T-helper 2 cell treated with Interferon-gamma antibody and Interleukin-4, amounts not matched to agents 5 μg/mL and 100 μg/mL, for 36 hours (primary cell): Measurements from ENCODE around the gene KRTAP29-1.

ENCODE experiments used
- DNase-seq: peaks from one replicate; pipeline ENCODE4 v3.0.0; 2021; ENCODE audit warnings: low spot score
- H3K27ac Mint-ChIP-seq: one replicate; pipeline ENCODE4 v1.8.0; 2021; ENCODE audit warnings: mild to moderate bottlenecking, mixed read lengths
- H3K27me3 Mint-ChIP-seq: one replicate; pipeline ENCODE4 v1.8.0; 2021; ENCODE audit warnings: low read depth, mixed read lengths
- H3K36me3 Mint-ChIP-seq: one replicate; pipeline ENCODE4 v1.8.0; 2021; ENCODE audit warnings: low read depth, mixed read lengths
- H3K4me1 Mint-ChIP-seq: one replicate; pipeline ENCODE4 v1.8.0; 2021; ENCODE audit warnings: low read depth, mixed read lengths
- H3K4me3 Mint-ChIP-seq: one replicate; pipeline ENCODE4 v1.8.0; 2022; ENCODE audit warnings: mild to moderate bottlenecking, moderate library complexity, mixed read lengths
- H3K9me3 Mint-ChIP-seq: one replicate; pipeline ENCODE4 v1.8.0; 2021; ENCODE audit warnings: mixed read lengths

KRTAP29-1 gene

GRCh38 chr17:41322903-41323895 is 20.5 kb upstream of the KRTAP29-1 start:
- no peak overlapping the region for H3K4me3 Mint-ChIP-seq
- no peaks in the 10 kb centered on the region for H3K9me3 Mint-ChIP-seq
- H3K27me3 Mint-ChIP-seq: peaks cover 5% of the 10 kb centered on the region
- H3K4me1 Mint-ChIP-seq: no peaks in the 10 kb centered on the region
- H3K36me3 Mint-ChIP-seq: no peaks in the 10 kb centered on the region
- DNase-seq: no peak
- no peak overlapping the region for H3K27ac Mint-ChIP-seq

- H3K9me3 Mint-ChIP-seq: no peaks in the 10 kb centered on the region
- DNase-seq: no peak
- H3K36me3 Mint-ChIP-seq: no peaks in the 10 kb centered on the region
- no peak overlapping the region for H3K27ac Mint-ChIP-seq
- H3K4me1 Mint-ChIP-seq: no peaks in the 10 kb centered on the region
- peaks cover 7% of the 10 kb centered on the region for H3K27me3 Mint-ChIP-seq
- H3K4me3 Mint-ChIP-seq: no peak overlapping the region
Observed at GRCh38 chr17:41322094-41322902, 19.6 kb upstream of the KRTAP29-1 start.

GRCh38 chr17:41318231-41318630 is 15.6 kb upstream of the KRTAP29-1 start:
- DNase-seq: no peak
- Mint-ChIP-seq H3K36me3 (no peaks in the 10 kb centered on the region), H3K9me3 (no peaks in the 10 kb centered on the region), H3K4me3 (no peak overlapping the region), H3K27ac (no peak overlapping the region), H3K27me3 (peaks cover 10% of the 10 kb centered on the region), H3K4me1 (no peaks in the 10 kb centered on the region)

- H3K4me1 Mint-ChIP-seq: peaks cover 3% of the 10 kb centered on the region
- DNase-seq: no peak
- no peaks in the 10 kb centered on the region for H3K36me3 Mint-ChIP-seq
- no peak overlapping the region for H3K27ac Mint-ChIP-seq
- no peak overlapping the region for H3K4me3 Mint-ChIP-seq
- no peaks in the 10 kb centered on the region for H3K9me3 Mint-ChIP-seq
- H3K27me3 Mint-ChIP-seq: peaks cover 11% of the 10 kb centered on the region
Observed at GRCh38 chr17:41315814-41316445, 13.3 kb upstream of the KRTAP29-1 start.

- Mint-ChIP-seq H3K4me1 (peaks cover 4% of the 10 kb centered on the region), H3K9me3 (no peaks in the 10 kb centered on the region), H3K36me3 (no peaks in the 10 kb centered on the region), H3K4me3 (no peak within 1 kb of the TSS), H3K27me3 (peaks cover 11% of the 10 kb centered on the region), H3K27ac (no peak within 1 kb of the TSS)
- no peak for DNase-seq
Observed at GRCh38 chr17:41315204-41315794, 12.6 kb upstream of the KRTAP29-1 start, which contains the start of gene KRTAP17-1. Gene KRTAP17-1, minus strand, starts transcription at chr17:41315710. Its CDS starts 60 bp downstream, at chr17:41315650.

GRCh38 chr17:41311111-41311510 is 8.5 kb upstream of the KRTAP29-1 start:
- H3K4me1 Mint-ChIP-seq: peaks cover 27% of the 10 kb centered on the region
- no peak overlapping the region for H3K27ac Mint-ChIP-seq
- DNase-seq: no peak
- peaks cover 4% of the 10 kb centered on the region for H3K27me3 Mint-ChIP-seq
- no peak overlapping the region for H3K4me3 Mint-ChIP-seq
- no peaks in the 10 kb centered on the region for H3K9me3 Mint-ChIP-seq
- H3K36me3 Mint-ChIP-seq: no peaks in the 10 kb centered on the region

GRCh38 chr17:41308918-41309359 is 6.3 kb upstream of the KRTAP29-1 start, which contains the start of gene KRTAP16-1:
Gene KRTAP16-1, minus strand, starts transcription at chr17:41309309. Its CDS starts 56 bp downstream, at chr17:41309253.
- Mint-ChIP-seq H3K4me3 (peak within 1 kb of the TSS; percentile 55), H3K36me3 (no peaks in the 10 kb centered on the region), H3K9me3 (no peaks in the 10 kb centered on the region), H3K27ac (peak within 1 kb of the TSS; percentile 42), H3K27me3 (peaks cover 4% of the 10 kb centered on the region), H3K4me1 (peaks cover 27% of the 10 kb centered on the region)
- no peak for DNase-seq

GRCh38 chr17:41308251-41308917 is 5.7 kb upstream of the KRTAP29-1 start:
- Mint-ChIP-seq H3K9me3 (no peaks in the 10 kb centered on the region), H3K4me1 (peaks cover 27% of the 10 kb centered on the region), H3K4me3 (peak overlapping the region; percentile 55), H3K27ac (peak overlapping the region; percentile 42), H3K36me3 (no peaks in the 10 kb centered on the region), H3K27me3 (peaks cover 4% of the 10 kb centered on the region)
- no peak for DNase-seq

- H3K36me3 Mint-ChIP-seq: no peaks in the 10 kb centered on the region
- peaks cover 4% of the 10 kb centered on the region for H3K27me3 Mint-ChIP-seq
- peak overlapping the region; percentile 42 for H3K27ac Mint-ChIP-seq
- DNase-seq: no peak
- H3K9me3 Mint-ChIP-seq: no peaks in the 10 kb centered on the region
- no peak overlapping the region for H3K4me3 Mint-ChIP-seq
- peaks cover 27% of the 10 kb centered on the region for H3K4me1 Mint-ChIP-seq
Observed at GRCh38 chr17:41307647-41308046, 5.0 kb upstream of the KRTAP29-1 start.

GRCh38 chr17:41304091-41304490 is 1.4 kb upstream of the KRTAP29-1 start:
- no peak for DNase-seq
- H3K9me3 Mint-ChIP-seq: peaks cover 8% of the 10 kb centered on the region
- H3K4me1 Mint-ChIP-seq: peaks cover 17% of the 10 kb centered on the region
- no peaks in the 10 kb centered on the region for H3K36me3 Mint-ChIP-seq
- H3K27me3 Mint-ChIP-seq: peaks cover 2% of the 10 kb centered on the region
- H3K4me3 Mint-ChIP-seq: no peak overlapping the region
- no peak overlapping the region for H3K27ac Mint-ChIP-seq

- no peak overlapping the region for H3K27ac Mint-ChIP-seq
- peaks cover 6% of the 10 kb centered on the region for H3K4me1 Mint-ChIP-seq
Observed at GRCh38 chr17:41302981-41303380, 330 bp upstream of the KRTAP29-1 start.

GRCh38 chr17:41301204-41301790 is 1.4 kb downstream of the KRTAP29-1 start:
- Mint-ChIP-seq H3K27me3 (no peaks in the 10 kb centered on the region), H3K4me1 (no peaks in the 10 kb centered on the region), H3K4me3 (no peak overlapping the region), H3K9me3 (peaks cover 8% of the 10 kb centered on the region), H3K27ac (no peak overlapping the region), H3K36me3 (no peaks in the 10 kb centered on the region)
- no peak for DNase-seq

More at GRCh38 chr17:41302981-41303380, 330 bp upstream of the KRTAP29-1 start:
- peaks cover 1% of the 10 kb centered on the region for H3K27me3 Mint-ChIP-seq
- H3K9me3 Mint-ChIP-seq: peaks cover 8% of the 10 kb centered on the region
- no peak overlapping the region for H3K4me3 Mint-ChIP-seq
- no peak for DNase-seq
- H3K36me3 Mint-ChIP-seq: no peaks in the 10 kb centered on the region
